Testis (tissue), 3 donors: ENCODE results near the gene PRRG4. TPM values are rescaled to one million over a fixed set of nuclear protein-coding genes. Genes with fewer than 3 reads are reported as not detected.

Experiments used
- DNase-seq: peaks from one replicate; pipeline ENCODE4 v3.0.0-alpha.2; 2019
- H3K27ac ChIP-seq, 2 donors: fragments of 200-600 bp; sonication (generic); one replicate each; pipeline ENCODE4 v1.5.1; 2019
- H3K27me3 ChIP-seq: fragments of 200-600 bp; sonication (generic); one replicate; pipeline ENCODE4 v1.5.1; 2019
- H3K36me3 ChIP-seq: fragments of 200-600 bp; sonication (generic); one replicate; pipeline ENCODE4 v1.5.1; 2017; ENCODE audit warnings: low read depth; ENCODE audit errors: missing control alignments
- H3K4me1 ChIP-seq: fragments of 200-600 bp; sonication (generic); one replicate; pipeline ENCODE4 v1.5.1; 2019
- H3K4me3 ChIP-seq, 2 donors: fragments of 200-600 bp; sonication (generic); one replicate each; pipeline ENCODE4 v1.5.1; 2017 to 2019
- H3K9me3 ChIP-seq: fragments of 200-600 bp; sonication (generic); one replicate; pipeline ENCODE4 v1.5.1; 2017
- POLR2A ChIP-seq: fragments of 450-650 bp; IDR thresholded peaks from one replicate; pipeline ENCODE4 v1.6.1; 2017; ENCODE audit warnings: antibody characterized with exemption, mild to moderate bottlenecking, moderate library complexity
- whole genome bisulfite sequencing, 2 donors: methylation state at CpG; one replicate each; pipeline ENCODE4 v1.1.5; 2018; 5-methylcytosine and 5-hydroxymethylcytosine counted together
- intact Hi-C: fragments of 100-400 bp; cut with DNase I; formaldehyde crosslinking; loops from one replicate; pipeline ENCODE4 v1.15.1; 2023; ENCODE audit warnings: low total_unique reads
- polyA plus RNA-seq: library from polyadenylated mRNA; stranded (reverse); fragments of 350-450 nt; fragmentation: Illumina TruSeq; extraction: RNeasy Lipid Tissue Mini Kit (QIAGEN cat#74804); gene quantifications from one replicate; pipeline ENCODE4 v1.2.3, GENCODE V29; 2014; ENCODE audit warnings: low read depth, low replicate concordance; ENCODE audit not compliant: insufficient read depth
- total RNA-seq, 2 donors: library from RNA; depleted of rRNA; stranded (reverse); fragments of >200 nt; gene quantifications; one replicate each; pipeline ENCODE4 v1.2.3, GENCODE V29; 2016
- TF ChIP-seq, protein P1 (sequence below), 3 experiments: fragments of 450-650 bp in 2 of 3; fragments of 200-600 bp in 1 of 3; sonication (generic) in 1 of 3; IDR thresholded peaks; one replicate each; pipeline ENCODE4 v1.5.1; 2016 to 2019; ENCODE audit warnings: antibody characterized with exemption in 3 of 3, mild to moderate bottlenecking in 2 of 3, moderate library complexity in 1 of 3

The PRRG4 gene
- total and polyA plus RNA-seq, 3 donors from 2014 or later: 0.93 to 1.1 (median 1.0) TPM

DNA sequence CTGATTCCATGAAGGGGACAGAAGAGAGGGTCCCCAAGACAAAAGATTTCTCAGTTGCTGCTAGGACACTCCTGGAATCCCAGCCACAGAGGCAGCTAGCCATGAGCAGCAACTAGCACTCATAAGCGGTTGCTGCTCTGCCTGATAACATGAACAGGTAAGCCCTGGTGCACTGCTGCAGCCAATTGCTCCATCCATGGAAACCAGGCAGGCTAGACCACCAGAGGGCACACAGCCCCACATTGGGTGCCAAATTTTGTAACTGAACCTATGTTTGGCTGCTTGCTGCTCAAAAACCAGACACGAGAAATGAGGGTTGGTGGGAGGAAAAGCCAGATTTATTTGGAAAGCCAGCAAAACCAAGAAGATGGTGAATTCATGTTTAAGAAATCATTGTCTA, 40.9 kb downstream of the PRRG4 start:
- 49 to 58% methylated on average over 2 of the region's 2 CpGs for WGBS, 2 donors
- no peak overlapping the region for H3K4me3 ChIP-seq
- no peak for DNase-seq
- no peaks in the 10 kb centered on the region for H3K36me3 ChIP-seq
- TF ChIP-seq POLR2A: no peak
- TF ChIP-seq, protein P1, sequence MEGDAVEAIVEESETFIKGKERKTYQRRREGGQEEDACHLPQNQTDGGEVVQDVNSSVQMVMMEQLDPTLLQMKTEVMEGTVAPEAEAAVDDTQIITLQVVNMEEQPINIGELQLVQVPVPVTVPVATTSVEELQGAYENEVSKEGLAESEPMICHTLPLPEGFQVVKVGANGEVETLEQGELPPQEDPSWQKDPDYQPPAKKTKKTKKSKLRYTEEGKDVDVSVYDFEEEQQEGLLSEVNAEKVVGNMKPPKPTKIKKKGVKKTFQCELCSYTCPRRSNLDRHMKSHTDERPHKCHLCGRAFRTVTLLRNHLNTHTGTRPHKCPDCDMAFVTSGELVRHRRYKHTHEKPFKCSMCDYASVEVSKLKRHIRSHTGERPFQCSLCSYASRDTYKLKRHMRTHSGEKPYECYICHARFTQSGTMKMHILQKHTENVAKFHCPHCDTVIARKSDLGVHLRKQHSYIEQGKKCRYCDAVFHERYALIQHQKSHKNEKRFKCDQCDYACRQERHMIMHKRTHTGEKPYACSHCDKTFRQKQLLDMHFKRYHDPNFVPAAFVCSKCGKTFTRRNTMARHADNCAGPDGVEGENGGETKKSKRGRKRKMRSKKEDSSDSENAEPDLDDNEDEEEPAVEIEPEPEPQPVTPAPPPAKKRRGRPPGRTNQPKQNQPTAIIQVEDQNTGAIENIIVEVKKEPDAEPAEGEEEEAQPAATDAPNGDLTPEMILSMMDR (IDR thresholded peaks at IDR 0.05): no peak
- H3K9me3 ChIP-seq: no peaks in the 10 kb centered on the region
- no peak overlapping the region for H3K27ac ChIP-seq
- no peaks in the 10 kb centered on the region for H3K4me1 ChIP-seq
- H3K27me3 ChIP-seq: no peaks in the 10 kb centered on the region
- intact Hi-C loops: no loop called here

DNA sequence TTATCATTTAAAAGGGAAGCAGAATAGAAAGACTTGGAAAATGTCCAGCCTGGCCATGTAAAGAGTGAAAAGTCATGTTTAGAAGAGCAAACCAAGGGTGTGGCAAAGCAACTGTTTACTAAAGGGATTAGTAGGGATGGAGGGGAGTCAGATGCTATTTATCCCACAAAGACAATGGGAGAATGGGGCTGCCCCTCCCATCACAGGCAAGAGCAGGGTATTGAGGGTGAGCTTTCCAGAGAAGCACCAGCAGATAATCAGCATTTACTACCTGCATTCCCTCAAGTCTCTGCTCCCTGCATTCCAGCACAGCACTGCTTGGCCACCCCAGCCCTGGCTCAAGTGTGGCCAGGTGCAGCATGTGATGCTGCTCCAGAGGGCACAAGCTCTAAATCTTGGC, 44.4 kb downstream of the PRRG4 start:
- no peaks in the 10 kb centered on the region for H3K4me1 ChIP-seq
- intact Hi-C loops: no loop called here
- H3K27me3 ChIP-seq: no peaks in the 10 kb centered on the region
- TF ChIP-seq, protein P1 (IDR thresholded peaks at IDR 0.05): no peak
- no peak for TF ChIP-seq POLR2A
- H3K36me3 ChIP-seq: no peaks in the 10 kb centered on the region
- no peak overlapping the region for H3K27ac ChIP-seq
- no peak overlapping the region for H3K4me3 ChIP-seq
- DNase-seq: no peak
- H3K9me3 ChIP-seq: no peaks in the 10 kb centered on the region

DNA sequence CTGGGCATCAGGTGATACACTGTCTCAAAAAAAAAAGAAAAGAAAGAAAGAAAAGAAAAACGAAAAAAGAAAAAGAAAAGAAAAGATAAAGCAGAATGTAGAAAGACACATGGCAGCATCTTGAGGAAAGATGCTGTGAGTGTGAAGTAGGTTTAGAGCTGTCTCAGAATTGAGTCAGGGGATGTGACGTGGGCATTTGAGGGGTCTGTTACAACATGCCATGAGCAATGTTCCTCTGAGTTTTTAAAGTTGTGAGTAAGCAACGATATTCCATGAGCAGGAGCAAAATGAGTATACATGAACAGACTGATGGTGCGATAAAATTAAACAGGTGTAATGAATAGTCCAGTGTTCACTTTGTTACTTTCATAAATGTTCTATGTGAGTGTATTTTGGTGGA, 51.6 kb downstream of the PRRG4 start:
- no peaks in the 10 kb centered on the region for H3K27me3 ChIP-seq
- no peak overlapping the region for H3K4me3 ChIP-seq
- no peak overlapping the region for H3K27ac ChIP-seq
- intact Hi-C loops: no loop called here
- no peaks in the 10 kb centered on the region for H3K4me1 ChIP-seq
- H3K36me3 ChIP-seq: no peaks in the 10 kb centered on the region
- 66 to 69% methylated on average over 4 of the region's 4 CpGs for WGBS, 2 donors
- H3K9me3 ChIP-seq: no peaks in the 10 kb centered on the region
- no peak for DNase-seq
- TF ChIP-seq POLR2A: no peak
- TF ChIP-seq, protein P1 (IDR thresholded peaks at IDR 0.05): no peak

DNA sequence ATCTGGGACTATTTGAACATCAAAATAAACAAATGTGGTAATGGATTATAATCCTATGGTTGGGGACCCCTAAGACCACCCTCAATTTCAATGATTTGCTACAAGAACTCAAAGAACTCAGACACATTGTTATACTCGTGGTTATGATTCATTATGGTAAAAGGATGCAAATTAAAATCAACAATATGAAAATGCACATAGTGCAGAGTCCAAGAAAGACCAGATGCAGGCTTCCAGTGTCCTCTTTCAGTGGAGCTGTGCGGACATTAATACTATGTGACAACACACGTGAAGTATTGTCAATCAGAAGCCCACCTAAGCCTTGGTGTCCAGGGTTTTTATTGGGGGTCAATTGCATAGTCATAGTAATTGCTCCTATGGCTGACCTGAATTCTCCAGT, 53.7 kb downstream of the PRRG4 start:
- Histone ChIP-seq H3K4me3 (no peak overlapping the region), H3K9me3 (no peaks in the 10 kb centered on the region), H3K36me3 (no peaks in the 10 kb centered on the region), H3K27me3 (no peaks in the 10 kb centered on the region), H3K4me1 (no peaks in the 10 kb centered on the region), H3K27ac (no peak overlapping the region)
- TF ChIP-seq, protein P1 (IDR thresholded peaks at IDR 0.05): no peak
- no peak for TF ChIP-seq POLR2A
- no peak for DNase-seq
- intact Hi-C loops: no loop called here
- WGBS, 2 donors: 76 to 82% methylated on average over 3 of the region's 3 CpGs

DNA sequence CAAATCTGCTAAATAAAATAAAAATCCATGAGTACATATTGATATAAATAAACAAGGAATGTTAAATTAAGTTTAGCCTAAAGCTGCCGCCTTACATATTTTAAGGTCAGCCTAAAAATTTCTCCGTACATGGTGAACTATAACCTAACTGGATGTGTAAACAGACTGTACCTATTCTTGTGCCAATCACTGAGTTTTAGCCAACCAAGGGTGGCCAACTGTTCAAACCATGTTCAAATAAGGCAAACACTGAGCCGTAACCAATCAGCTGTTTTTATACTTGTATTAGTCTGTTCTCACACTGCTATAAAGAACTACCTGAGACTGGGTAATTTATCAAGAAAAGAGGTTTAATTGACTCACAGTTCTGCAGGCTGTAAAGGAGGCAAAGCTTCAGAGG, 54.3 kb downstream of the PRRG4 start:
- H3K4me3 ChIP-seq: no peak overlapping the region
- intact Hi-C loops: no loop called here
- DNase-seq: no peak

More for the DNA sequence above, 54.3 kb downstream of the PRRG4 start:
- Histone ChIP-seq H3K27me3 (no peaks in the 10 kb centered on the region), H3K27ac (no peak overlapping the region), H3K36me3 (no peaks in the 10 kb centered on the region), H3K4me1 (no peaks in the 10 kb centered on the region), H3K9me3 (no peaks in the 10 kb centered on the region)
- 93 to 95% methylated on average over 3 of the region's 3 CpGs for WGBS, 2 donors
- TF ChIP-seq, protein P1 (IDR thresholded peaks at IDR 0.05): no peak
